Esophagus muscularis mucosa (tissue), 3 donors: Measurements from ENCODE around the gene NLRP14.

Experiments
- POLR2AphosphoS5 ChIP-seq, 2 donors: sonication (generic); formaldehyde crosslinking; IDR thresholded peaks; one replicate each; pipeline ENCODE4 v1.6.1; 2017; ENCODE audit warnings: antibody characterized with exemption in 2 of 2
- TF ChIP-seq, protein P1 (sequence below), 3 experiments: fragments of 200-600 bp in 2 of 3; fragments of 450-650 bp in 1 of 3; sonication (generic) in 2 of 3; IDR thresholded peaks; one replicate each; pipeline ENCODE4 v1.5.1; 2017 to 2019; ENCODE audit warnings: antibody characterized with exemption in 3 of 3, mild to moderate bottlenecking in 2 of 3, moderate library complexity in 1 of 3

DNA sequence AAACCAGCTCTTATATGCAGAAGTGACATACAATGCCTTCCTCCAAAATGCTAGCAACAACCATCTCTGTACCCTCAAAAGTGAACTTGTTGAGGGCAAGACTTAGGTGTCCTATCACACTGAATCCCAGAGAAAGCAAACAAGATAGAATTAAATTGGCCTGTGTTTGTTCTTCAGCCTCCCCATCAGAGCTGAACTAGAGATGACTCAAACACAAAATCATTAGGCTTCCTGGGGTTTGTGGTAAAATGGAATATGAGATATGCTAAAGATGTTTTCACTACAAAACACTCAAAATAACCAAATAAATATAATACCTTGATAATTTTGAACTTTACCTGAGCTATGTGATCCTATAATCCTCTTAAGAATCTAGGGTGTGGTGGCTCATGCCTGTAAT lies 31.8 kb upstream of the NLRP14 start:
- no peak for TF ChIP-seq POLR2AphosphoS5 (IDR thresholded peaks at IDR 0.05)
- TF ChIP-seq, protein P1, sequence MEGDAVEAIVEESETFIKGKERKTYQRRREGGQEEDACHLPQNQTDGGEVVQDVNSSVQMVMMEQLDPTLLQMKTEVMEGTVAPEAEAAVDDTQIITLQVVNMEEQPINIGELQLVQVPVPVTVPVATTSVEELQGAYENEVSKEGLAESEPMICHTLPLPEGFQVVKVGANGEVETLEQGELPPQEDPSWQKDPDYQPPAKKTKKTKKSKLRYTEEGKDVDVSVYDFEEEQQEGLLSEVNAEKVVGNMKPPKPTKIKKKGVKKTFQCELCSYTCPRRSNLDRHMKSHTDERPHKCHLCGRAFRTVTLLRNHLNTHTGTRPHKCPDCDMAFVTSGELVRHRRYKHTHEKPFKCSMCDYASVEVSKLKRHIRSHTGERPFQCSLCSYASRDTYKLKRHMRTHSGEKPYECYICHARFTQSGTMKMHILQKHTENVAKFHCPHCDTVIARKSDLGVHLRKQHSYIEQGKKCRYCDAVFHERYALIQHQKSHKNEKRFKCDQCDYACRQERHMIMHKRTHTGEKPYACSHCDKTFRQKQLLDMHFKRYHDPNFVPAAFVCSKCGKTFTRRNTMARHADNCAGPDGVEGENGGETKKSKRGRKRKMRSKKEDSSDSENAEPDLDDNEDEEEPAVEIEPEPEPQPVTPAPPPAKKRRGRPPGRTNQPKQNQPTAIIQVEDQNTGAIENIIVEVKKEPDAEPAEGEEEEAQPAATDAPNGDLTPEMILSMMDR (IDR thresholded peaks at IDR 0.05): no peak
